ENCODE measurements around the gene MACROD2.

- TF ChIP-seq CTCF (IDR thresholded peaks at IDR 0.05; ENCODE audit: insufficient read depth, low read length, poor library complexity, severe bottlenecking) (no peak), EZH2phosphoT487 (conservative IDR thresholded peaks at IDR 0.05; ENCODE audit: low read length) (no peak)
These were observed 1218.7 kb downstream of the MACROD2 start for GRCh38 chr20:15214051-15214450.
